DMS 273 treated with DMSO at 0.1 percent for 48 hours (cell line): Measurements from ENCODE around the gene YARS1.

Source experiments
- DNase-seq: peaks from one replicate; lab custom pipeline; 2025; lab: John Stamatoyannopoulos, UW

The YARS1 gene

GRCh38 chr1:32763221-32763620 lies 53.9 kb downstream of the YARS1 start:
- DNase-seq = no peak

- no peak for DNase-seq
Observed at GRCh38 chr1:32761936-32762335, 55.2 kb downstream of the YARS1 start.

- no peak for DNase-seq
Observed at GRCh38 chr1:32761253-32761877, 55.8 kb downstream of the YARS1 start.

- DNase-seq = peak; percentile 12
Observed at GRCh38 chr1:32759997-32760623, 57.0 kb downstream of the YARS1 start.

- DNase-seq = no peak
Observed at GRCh38 chr1:32759521-32759981, 57.6 kb downstream of the YARS1 start.

GRCh38 chr1:32758795-32759430 lies 58.2 kb downstream of the YARS1 start:
- no peak for DNase-seq

- DNase-seq = no peak
Observed at GRCh38 chr1:32758177-32758794, 58.9 kb downstream of the YARS1 start.

GRCh38 chr1:32757213-32757895 lies 59.8 kb downstream of the YARS1 start:
- no peak for DNase-seq

GRCh38 chr1:32755810-32756159 lies 61.4 kb downstream of the YARS1 start:
- DNase-seq = no peak

GRCh38 chr1:32755098-32755809 lies 61.9 kb downstream of the YARS1 start:
- no peak for DNase-seq

GRCh38 chr1:32754317-32755097 lies 62.7 kb downstream of the YARS1 start:
- DNase-seq = no peak

GRCh38 chr1:32753532-32754316 lies 63.4 kb downstream of the YARS1 start:
- DNase-seq = no peak

- no peak for DNase-seq
Observed at GRCh38 chr1:32749771-32750170, 67.4 kb downstream of the YARS1 start.

- DNase-seq = no peak
Observed at GRCh38 chr1:32749332-32749731, 67.8 kb downstream of the YARS1 start.

- no peak for DNase-seq
Observed at GRCh38 chr1:32748926-32749325, 68.2 kb downstream of the YARS1 start.

GRCh38 chr1:32748348-32748747 lies 68.8 kb downstream of the YARS1 start:
- no peak for DNase-seq

GRCh38 chr1:32746130-32746529 lies 71.0 kb downstream of the YARS1 start:
- no peak for DNase-seq

GRCh38 chr1:32744071-32744425 lies 73.1 kb downstream of the YARS1 start:
- DNase-seq = no peak

GRCh38 chr1:32743380-32744070 lies 73.6 kb downstream of the YARS1 start:
- no peak for DNase-seq

- no peak for DNase-seq
Observed at GRCh38 chr1:32742956-32743355, 74.2 kb downstream of the YARS1 start.
